ENCODE measurements around the gene OTOL1. TPM values are rescaled to one million over a fixed set of nuclear protein-coding genes. Genes with fewer than 3 reads are reported as not detected.

Gene OTOL1
- not detected for total RNA-seq (ENCODE audit: unreplicated experiment)
- long read RNA-seq: 0 reads

DNA sequence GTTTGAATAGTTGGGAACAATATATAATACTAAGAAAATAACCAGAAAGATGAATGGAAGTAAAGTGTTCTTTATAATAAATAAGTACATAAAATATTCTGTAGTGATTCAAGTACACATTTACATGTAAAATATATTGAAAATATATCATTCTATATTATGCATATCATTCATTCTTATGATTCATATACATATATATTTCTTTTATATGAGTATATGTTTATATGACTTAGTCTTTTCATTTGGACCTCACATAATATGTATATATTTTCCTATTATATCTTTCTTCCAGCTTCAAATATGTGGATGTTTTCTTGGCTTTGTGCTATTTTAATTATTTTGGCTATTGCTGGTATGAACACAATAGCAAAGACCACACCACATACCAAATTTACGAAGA is at the start of gene OTOL1:
Gene OTOL1 (plus strand): TSS at position 301 of the 400 bp plus-strand sequence. CDS start 0 bp downstream, at position 301.
- TF ChIP-seq, protein P1, sequence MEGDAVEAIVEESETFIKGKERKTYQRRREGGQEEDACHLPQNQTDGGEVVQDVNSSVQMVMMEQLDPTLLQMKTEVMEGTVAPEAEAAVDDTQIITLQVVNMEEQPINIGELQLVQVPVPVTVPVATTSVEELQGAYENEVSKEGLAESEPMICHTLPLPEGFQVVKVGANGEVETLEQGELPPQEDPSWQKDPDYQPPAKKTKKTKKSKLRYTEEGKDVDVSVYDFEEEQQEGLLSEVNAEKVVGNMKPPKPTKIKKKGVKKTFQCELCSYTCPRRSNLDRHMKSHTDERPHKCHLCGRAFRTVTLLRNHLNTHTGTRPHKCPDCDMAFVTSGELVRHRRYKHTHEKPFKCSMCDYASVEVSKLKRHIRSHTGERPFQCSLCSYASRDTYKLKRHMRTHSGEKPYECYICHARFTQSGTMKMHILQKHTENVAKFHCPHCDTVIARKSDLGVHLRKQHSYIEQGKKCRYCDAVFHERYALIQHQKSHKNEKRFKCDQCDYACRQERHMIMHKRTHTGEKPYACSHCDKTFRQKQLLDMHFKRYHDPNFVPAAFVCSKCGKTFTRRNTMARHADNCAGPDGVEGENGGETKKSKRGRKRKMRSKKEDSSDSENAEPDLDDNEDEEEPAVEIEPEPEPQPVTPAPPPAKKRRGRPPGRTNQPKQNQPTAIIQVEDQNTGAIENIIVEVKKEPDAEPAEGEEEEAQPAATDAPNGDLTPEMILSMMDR (IDR thresholded peaks at IDR 0.05; ENCODE audit: unreplicated experiment): no peak
- Mint-ChIP-seq H3K36me3 (ENCODE audit: low read depth, unreplicated experiment) (no peaks in the 10 kb centered on the region), H3K27me3 (ENCODE audit: unreplicated experiment) (peaks cover 1% of the 10 kb centered on the region), H3K27ac (ENCODE audit: unreplicated experiment) (no peak within 1 kb of the TSS), H3K4me1 (ENCODE audit: unreplicated experiment) (peaks cover 2% of the 10 kb centered on the region), H3K4me3 (ENCODE audit: unreplicated experiment) (no peak within 1 kb of the TSS), H3K9me3 (ENCODE audit: unreplicated experiment) (no peaks in the 10 kb centered on the region)
- DNase-seq (ENCODE audit: low spot score): no peak

DNA sequence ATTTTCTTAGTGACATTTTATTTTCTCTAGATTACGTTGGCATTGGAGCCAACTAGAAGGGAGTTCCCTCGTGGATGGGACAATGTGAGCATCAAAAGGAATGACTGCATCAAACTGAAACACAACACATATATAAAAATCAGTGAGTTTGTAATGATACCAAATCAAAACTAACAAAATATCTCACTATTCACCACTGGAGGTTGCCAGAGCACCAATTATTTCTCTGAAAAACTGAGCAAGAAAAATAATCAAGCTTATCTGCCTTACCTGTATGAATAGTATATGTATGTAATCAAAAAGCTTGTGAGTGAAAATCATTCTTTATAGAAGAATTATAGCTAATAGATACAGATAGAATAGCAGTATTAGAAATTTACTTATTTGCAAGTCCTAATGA is 46.8 kb upstream of the OTOL1 start:
- no peak overlapping the region for H3K27ac Mint-ChIP-seq (ENCODE audit: unreplicated experiment)
- no peak overlapping the region for H3K4me3 Mint-ChIP-seq (ENCODE audit: unreplicated experiment)

DNA sequence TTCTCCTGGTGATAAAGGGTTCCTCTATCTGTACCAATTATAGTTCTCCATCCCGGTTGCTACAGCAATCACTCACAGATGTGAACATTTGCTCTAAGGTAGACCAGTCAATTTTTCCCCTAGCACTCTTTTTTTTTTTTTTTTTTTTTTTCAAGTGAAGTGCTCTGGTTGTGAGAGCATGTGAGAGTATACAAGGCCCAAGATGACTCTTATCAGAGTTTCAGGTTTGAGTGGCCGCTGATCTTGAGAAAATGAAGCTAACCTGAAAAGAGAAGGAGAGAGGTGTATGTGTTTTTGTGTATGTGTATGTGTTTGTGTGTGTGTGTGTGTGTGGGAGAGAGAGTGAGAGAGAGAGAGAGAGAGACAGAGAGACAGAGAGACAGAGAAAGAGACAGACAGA is 44.4 kb upstream of the OTOL1 start:
- Mint-ChIP-seq H3K9me3 (ENCODE audit: unreplicated experiment) (no peaks in the 10 kb centered on the region), H3K27ac (ENCODE audit: unreplicated experiment) (no peak overlapping the region), H3K36me3 (ENCODE audit: low read depth, unreplicated experiment) (no peaks in the 10 kb centered on the region), H3K4me1 (ENCODE audit: unreplicated experiment) (no peaks in the 10 kb centered on the region), H3K4me3 (ENCODE audit: unreplicated experiment) (no peak overlapping the region), H3K27me3 (ENCODE audit: unreplicated experiment) (peaks cover 1% of the 10 kb centered on the region)
- DNase-seq (ENCODE audit: low spot score): no peak
- TF ChIP-seq, protein P1 (IDR thresholded peaks at IDR 0.05; ENCODE audit: unreplicated experiment): no peak

More for the DNA sequence above, 46.8 kb upstream of the OTOL1 start:
- H3K9me3 Mint-ChIP-seq (ENCODE audit: unreplicated experiment): no peaks in the 10 kb centered on the region
- no peak for DNase-seq (ENCODE audit: low spot score)
- TF ChIP-seq, protein P1 (IDR thresholded peaks at IDR 0.05; ENCODE audit: unreplicated experiment): no peak
- H3K36me3 Mint-ChIP-seq (ENCODE audit: low read depth, unreplicated experiment): no peaks in the 10 kb centered on the region
- no peaks in the 10 kb centered on the region for H3K4me1 Mint-ChIP-seq (ENCODE audit: unreplicated experiment)
- H3K27me3 Mint-ChIP-seq (ENCODE audit: unreplicated experiment): no peaks in the 10 kb centered on the region

DNA sequence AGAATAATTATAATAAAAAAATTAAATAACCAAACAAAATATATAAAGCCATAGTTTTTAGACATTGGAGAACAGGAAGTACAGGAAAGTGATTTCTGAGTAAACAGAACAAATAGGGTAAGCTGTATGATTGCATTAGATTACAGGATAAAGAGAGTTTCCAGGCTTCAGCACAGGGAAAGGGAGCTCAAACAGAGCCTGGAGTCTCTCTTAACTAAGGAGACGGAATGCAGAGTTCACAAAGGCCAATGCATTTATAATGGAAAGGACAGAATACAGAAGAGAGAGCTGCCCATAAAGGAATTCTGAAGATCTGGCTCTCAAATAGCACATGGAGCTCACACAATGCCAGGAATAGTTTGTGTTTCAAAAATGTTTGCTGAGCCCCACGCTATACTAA is 42.0 kb upstream of the OTOL1 start:
- Mint-ChIP-seq H3K36me3 (ENCODE audit: low read depth, unreplicated experiment) (no peaks in the 10 kb centered on the region), H3K27me3 (ENCODE audit: unreplicated experiment) (peaks cover 1% of the 10 kb centered on the region), H3K27ac (ENCODE audit: unreplicated experiment) (no peak overlapping the region), H3K9me3 (ENCODE audit: unreplicated experiment) (no peaks in the 10 kb centered on the region), H3K4me3 (ENCODE audit: unreplicated experiment) (no peak overlapping the region), H3K4me1 (ENCODE audit: unreplicated experiment) (no peaks in the 10 kb centered on the region)
- TF ChIP-seq, protein P1 (IDR thresholded peaks at IDR 0.05; ENCODE audit: unreplicated experiment): no peak
- no peak for DNase-seq (ENCODE audit: low spot score)

DNA sequence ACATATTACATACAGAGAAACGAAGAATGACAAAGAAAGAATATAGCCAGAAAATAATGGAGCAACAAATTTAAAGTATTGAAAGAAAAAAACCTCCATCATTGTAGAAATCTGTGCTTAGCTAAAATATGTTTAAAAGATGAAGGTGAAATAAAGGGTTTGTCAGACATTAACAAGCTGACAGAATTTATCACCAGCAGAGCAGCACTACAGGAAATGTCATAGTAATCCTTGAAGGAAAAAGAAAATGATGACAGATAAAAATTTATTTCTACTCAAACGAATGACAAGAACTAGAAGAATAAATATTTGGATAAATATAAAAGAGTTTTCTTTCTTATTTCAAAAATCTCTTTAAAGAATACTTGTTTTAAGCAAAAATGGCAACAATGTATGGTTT is 40.6 kb upstream of the OTOL1 start:
- Mint-ChIP-seq H3K27me3 (ENCODE audit: unreplicated experiment) (peaks cover 3% of the 10 kb centered on the region), H3K4me1 (ENCODE audit: unreplicated experiment) (no peaks in the 10 kb centered on the region), H3K4me3 (ENCODE audit: unreplicated experiment) (no peak overlapping the region), H3K9me3 (ENCODE audit: unreplicated experiment) (no peaks in the 10 kb centered on the region), H3K36me3 (ENCODE audit: low read depth, unreplicated experiment) (no peaks in the 10 kb centered on the region), H3K27ac (ENCODE audit: unreplicated experiment) (no peak overlapping the region)
- DNase-seq (ENCODE audit: low spot score): no peak
- TF ChIP-seq, protein P1 (IDR thresholded peaks at IDR 0.05; ENCODE audit: unreplicated experiment): no peak

Data from endothelial cell (in vitro differentiated cells).